Stimulated activated CD8-positive, alpha-beta memory T cell treated with anti-CD3 and anti-CD28 coated beads, Interleukin-7, amount 100 ng/mL, for 24 hours (primary cell): ENCODE results near the gene TENM4.
"Not testable (repeated sequence)": the region's sequence is repeated elsewhere in the genome, so short reads cannot be mapped to it uniquely, and the experiment has no call there.

Experiments used
- DNase-seq: peaks from one replicate; pipeline ENCODE4 v3.0.0-alpha.2; 2020; ENCODE audit warnings: low read depth

Gene TENM4

DNA sequence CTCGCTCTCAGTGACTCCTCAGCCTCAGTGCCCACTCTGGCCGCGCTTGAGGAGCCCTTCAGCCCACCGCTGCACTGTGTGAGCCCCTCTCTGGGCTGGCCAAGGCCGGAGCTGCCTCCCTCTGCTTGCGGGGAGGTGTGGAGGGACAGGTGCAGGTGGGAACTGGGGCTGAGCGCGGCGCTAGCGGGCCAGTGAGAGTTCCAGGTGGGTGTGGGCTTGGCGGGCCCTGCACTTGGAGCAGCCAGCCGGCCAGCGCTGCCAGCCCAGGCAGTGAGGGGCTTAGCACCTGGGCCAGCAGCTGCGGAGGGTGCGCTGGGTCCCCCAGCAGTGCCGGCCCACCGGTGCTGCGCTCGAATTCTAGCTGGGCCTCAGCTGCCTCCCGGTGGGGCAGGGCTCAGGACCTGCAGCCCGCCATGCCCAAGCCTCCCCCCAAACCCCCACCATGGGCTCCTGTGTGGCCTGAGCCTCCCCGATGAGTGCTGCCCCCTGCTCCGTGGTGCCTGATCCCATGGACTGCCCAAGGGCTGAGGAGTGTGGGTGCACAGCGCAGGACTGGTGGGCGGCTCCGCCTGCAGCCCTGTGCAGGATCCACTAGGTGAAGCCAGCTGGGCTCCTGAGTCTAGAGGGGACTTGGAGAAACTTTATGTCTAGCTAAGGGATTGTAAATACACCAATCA, 802.0 kb downstream of the TENM4 start:
- no peak for DNase-seq

DNA sequence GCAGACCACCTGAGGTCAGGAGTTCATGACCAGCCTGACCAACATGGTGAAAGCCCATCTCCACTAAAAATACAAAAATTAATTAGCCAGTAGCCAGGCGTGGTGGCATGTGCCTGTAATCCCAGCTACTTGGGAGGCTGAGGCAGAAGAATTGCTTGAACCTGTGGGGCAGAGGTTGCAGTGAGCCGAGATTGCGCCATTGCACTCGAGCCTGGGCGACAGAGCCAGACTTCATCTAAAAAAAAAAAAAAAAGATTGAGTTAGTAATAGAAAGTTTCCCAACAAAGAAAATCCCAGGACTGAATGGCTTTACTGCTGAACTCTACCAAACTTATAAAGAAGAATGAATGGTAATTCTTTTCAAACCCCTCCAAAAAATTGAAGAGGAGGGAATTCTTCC, 803.3 kb downstream of the TENM4 start:
- not testable (repeated sequence) for DNase-seq

DNA sequence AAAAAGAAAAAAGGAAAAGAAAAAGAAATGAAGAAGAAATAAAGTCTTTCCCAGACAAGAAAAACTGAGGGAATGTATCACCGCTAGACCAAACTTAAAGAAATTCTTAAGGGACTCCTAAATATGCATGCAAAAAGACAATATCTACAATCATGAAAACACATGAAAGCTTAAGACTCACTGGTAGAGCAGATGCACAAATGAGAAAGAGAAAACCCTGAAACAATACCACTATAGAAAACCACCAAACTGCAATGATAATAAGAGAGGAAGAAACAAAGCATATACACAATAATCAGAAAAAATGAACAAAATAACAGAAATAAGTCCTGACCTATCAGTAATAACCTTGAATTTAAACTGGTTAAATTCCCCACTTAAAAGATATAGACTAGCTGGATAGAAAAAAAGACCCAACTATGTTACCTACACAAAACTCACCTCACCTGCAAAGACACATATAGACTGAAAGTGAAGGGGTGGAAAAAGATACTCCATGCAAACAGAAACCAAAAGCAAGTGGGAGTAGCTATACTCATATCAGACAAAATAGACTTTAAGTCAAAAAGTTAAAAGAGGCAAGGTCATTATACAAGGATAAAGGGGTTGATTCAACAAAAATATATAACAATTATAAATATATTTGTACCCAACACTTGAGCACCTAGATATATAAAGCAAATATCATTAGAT, 804.9 kb downstream of the TENM4 start:
- DNase-seq, result no peak

DNA sequence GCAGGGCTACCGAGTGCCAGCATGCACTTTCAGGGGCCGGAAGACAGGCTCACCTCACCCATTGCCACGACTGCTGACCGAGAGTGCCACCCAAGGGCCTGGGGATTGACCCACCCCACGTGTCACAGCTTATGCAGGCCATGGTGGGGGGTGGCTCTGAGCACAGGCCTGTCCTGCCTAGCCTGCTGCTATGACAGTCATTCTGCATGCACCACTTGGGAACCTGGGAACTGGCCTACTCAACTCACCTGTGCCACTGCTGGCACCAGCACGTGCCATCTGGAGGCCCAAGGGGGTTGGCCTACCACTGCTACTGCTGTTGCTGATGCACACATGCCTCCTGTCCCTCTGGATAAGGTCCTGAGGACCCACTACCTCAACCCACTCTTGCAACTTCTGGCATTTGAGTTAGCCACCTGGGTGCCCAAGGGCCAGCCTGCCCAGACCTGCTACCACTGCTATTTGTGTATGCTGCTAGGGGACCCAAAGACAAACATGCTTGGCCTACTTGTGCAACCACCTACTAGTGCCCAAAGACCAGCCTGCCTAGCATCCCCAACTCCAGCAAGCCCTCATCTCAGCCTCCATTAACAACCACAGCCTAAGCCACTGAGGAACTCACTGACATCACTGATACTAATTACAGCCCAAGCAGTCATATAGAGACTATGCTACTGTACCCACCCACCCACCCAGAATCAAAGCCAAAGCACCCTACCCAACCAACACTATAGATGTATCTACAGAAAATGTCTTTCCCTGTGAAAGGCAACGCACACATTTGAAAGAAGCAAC, 807.1 kb downstream of the TENM4 start:
- DNase-seq, result no peak

DNA sequence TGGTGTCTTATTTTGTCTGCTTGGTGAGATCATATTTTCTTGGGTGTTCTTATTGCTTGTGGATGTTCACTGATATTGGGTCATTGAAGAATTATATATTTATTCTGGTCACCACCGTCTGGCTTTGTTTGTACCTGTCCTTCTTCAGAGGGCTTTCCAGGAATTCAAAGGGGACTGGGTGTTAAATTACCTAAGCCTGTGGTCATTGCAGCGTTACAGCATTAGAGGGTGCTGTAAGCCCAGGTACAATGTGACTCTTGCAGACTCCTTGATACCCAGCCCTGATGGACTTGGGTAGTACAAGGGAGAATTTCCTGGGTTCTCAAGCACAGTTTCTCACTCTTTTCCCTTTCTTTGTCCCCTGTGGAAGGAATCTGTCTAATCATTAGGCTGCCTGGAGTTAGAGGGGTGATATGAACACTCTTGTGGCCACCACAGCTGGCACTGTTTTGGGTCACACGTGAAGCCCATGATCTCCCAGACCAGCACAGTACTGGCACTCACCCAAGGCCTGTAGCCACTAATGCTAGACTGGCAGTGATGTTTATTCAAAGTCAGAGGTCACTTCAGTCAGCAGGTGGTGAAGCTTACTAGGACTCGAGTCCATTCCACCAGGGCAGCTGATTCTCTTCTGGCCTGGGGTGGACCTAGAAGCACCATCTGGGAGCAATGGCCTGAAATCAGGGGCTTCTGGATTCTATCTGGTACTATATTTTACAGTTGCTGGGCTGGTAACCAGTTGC, 810.1 kb downstream of the TENM4 start:
- no peak for DNase-seq

DNA sequence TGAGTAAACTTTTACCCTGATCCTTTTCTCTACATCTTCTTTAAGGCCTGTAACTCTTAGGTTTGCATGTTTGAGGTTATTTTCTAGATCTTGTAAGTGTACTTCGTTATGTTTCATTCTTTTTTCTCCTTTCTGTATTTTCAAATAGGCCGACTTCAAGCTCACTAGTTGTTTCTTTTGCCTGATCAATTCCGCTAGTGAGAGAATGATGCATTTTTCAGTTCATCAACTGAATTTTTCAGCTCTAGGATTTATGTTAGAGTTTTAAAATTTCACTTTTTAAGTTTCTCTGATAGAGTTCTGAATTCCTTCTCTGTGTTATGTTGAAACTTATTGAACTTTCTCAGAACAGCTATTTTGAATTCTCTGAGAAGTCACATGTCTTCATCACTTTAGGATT, 810.7 kb downstream of the TENM4 start:
- DNase-seq, result no peak

DNA sequence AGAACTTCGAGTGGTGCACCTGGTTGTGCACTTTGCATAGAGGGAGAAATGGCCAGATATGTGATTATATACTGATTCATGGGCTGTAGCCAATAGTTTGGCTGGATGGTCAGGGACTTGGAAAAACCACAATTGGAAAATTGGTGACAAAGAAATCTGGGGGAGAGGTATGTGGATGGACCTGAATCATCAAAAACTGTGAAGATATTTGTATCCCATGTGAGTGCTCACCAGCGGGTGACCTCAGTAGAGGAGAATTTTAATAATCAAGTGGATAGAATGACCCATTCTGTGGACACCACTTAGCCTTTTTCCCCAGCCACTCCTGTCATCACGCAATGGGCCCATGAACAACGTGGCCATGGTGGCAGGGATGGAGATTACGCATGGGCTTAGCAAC, 818.2 kb downstream of the TENM4 start:
- no peak for DNase-seq

DNA sequence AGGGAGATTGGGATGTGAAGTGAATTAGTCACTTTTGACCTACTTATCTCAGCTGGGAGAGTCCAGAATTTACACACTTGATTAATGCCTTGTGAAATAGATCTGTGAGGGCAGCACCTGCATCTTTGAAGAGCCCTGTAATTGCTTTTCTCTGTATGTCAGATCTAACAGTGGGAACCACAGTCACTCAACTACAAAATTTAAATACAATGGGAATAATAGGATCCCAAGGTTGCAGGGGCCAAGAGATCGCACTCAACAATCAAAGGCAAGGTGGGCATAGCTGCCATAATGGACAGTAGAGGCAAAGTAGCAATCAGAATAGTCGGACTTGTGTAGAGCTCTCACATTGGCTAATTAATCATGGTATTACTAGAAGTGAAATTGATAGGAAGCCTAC, 820.7 kb downstream of the TENM4 start:
- no peak for DNase-seq

DNA sequence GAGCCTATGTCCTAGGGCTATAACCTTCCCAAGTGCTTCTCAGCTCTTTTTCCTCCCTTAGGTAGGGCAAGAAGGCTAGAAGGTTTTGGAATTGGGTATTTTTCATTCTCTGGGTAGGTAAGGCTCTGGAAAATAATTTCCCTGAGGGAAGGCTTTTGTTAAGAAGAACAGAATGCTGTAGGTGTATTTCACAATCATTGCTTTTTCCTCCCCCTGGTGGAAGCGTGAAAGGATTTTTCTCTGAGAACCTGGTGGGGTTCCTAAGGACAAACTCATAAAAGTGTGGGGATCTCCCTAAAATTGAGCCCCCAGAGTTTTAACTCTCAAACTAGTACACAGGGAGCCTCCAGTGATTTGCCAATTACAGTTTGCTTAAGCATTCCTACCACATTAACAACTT, 825.1 kb downstream of the TENM4 start:
- DNase-seq, result no peak

DNA sequence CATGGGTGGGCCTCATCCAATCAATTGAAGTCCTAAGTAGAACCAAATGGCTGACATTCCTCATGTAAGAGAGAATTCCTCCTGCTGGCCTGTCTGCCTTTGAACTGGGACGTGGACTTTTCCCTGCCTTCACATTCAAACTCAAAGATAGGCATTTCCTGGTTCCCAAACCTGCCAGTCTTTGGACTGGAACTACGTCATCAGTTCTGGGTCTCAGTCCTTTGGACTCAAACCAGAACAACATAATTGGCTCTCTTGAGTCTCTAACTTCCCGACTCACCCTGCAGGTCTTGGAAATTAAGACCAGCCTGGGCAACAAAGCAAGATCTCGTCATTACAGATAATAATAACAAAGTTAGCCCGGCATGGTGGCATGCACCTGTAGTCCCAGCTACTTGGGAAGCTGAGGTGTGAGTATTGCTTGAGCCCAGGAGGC, 827.4 kb downstream of the TENM4 start:
- DNase-seq, result no peak

DNA sequence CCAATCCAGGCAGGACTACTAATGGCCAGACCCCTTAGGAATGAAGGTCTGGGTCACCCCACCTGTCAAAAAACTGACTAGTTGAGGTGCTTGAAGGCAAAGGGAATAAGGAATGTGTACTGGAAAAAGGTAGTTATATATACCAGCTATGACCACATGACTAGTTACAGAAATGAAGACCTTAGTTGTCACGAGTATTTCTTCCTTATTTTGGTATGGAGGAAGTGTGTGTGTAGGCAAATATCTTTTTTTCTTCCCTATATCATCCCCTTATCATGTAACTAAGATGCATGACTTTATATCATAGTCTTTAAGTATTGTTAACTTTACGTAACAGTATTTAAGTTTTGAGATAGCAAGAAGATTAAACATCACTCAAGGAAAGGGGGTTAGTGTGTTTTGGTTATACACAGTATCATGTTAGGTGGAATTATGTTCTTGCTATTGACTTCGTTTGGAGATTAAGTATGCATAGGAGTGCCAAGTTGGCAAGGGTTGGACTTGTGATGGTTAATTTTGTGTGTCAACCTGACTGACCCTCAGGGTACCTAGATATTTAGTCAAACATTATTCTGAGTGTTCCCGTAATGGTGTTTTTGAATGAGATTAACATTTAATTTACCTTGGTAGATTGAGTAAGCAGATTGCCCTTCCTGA, 828.0 kb downstream of the TENM4 start:
- DNase-seq, result no peak

DNA sequence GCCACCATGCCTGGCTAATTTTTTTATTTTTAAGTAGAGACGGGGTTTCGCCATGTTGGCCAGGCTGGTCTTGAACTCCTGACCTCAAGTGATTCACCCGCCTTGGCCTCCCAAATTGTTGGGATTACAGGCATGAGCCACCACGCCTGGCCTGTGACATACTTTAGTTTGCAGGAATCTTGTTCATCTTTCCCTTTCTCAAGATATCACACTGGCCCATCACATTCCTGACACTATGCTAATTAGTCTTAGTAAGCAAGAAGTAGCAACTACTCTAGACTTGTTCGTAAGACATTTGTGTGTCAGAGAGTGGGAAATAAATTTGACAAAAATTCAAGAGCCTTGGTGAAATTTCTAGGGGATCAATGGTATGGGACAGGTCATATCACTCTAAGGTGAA, 831.5 kb downstream of the TENM4 start:
- DNase-seq, result not testable (repeated sequence)

DNA sequence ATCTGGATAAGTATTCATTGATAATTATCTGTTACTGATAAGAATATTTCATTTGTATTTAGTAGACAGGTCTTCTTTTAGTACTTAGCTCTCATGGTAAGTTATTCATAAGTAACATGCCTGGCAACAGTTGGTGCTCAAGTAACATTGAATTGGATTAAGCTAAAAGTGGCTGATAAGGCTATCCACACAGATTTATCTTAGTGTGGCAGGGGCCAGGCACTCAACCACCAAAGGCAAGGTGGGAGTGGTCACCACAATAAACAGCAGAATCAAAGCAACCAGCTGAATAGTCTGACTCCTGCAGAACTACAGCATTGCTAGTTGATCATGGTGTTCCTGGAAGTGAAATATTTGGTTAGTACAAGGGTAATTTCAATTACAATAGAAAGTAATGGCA, 833.1 kb downstream of the TENM4 start:
- no peak for DNase-seq

DNA sequence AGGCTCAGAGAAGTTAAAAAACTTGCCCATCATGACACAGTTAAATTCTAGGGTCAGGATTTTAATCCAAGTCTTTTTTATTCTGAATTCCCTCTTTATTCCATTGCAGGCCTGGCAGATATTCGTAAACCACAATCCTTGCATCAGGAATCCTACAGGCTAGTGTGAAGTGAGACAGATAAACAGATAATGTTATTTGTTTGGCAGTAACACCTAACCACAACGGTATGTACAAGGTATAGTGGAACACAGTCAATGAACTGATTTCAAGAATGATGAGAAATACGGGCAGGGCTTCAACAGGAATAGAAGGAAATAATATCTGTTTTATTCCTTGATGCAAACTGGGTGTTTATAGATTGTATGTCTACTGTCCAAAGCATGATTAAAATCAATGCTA, 834.2 kb downstream of the TENM4 start:
- no peak for DNase-seq

DNA sequence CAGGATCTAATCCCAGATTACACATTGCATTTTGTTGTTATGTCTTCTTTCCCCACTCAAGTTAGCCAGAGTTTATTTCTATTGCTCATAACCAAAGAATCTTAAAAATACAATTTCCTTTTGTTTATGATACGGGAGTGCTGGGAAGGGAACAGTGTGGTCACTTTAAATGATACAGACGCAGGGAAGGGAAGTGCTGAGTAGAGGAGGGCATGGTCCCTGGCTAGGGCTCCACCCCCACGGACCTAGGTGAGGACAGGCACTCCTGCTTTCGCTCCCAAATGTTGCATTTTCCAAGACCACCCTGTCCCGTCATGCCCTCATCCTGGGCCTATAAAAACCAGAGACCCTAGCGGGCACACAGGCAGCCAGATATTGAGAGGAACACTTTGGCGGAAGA, 835.5 kb downstream of the TENM4 start:
- DNase-seq, result no peak

DNA sequence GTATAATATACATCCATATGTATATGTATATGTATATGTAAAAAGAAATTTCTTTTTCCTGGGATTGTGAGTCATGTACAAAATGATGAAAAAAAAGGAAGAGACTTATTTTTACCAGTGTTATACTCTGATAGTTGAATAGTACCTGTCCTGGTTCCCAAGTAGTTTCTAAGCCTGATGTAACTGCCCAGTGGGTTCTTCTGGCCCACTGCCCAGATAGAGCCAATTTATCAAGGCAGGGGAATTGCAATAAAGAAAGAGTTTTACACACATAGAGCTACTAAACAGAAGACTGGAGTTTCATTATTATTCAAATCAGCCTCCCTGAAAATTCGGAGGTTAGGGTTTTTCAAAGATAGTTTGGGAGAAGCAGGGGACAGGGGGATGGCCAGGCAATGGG, 837.0 kb downstream of the TENM4 start:
- DNase-seq, result no peak
